HG03469 (cell line): ENCODE data around the gene CTNNA3.

Source experiments
- ATAC-seq: cut with Tn5 transposase; IDR thresholded peaks from one replicate; pipeline ENCODE4 v1.9.1; 2021; ENCODE audit warnings: mild to moderate bottlenecking, moderate library complexity, moderate number of reproducible peaks; ENCODE audit not compliant: unreplicated experiment

CTNNA3 gene

GRCh38 chr10:66892871-66893270 lies 803.1 kb downstream of the CTNNA3 start:
- ATAC-seq: no peak

GRCh38 chr10:66888237-66888636 lies 807.8 kb downstream of the CTNNA3 start:
- ATAC-seq: no peak

- ATAC-seq: no peak
These were observed 809.1 kb downstream of the CTNNA3 start for GRCh38 chr10:66886848-66887247.

- no peak for ATAC-seq
These were observed 813.7 kb downstream of the CTNNA3 start for GRCh38 chr10:66882271-66882670.

GRCh38 chr10:66881814-66882213 lies 814.2 kb downstream of the CTNNA3 start:
- no peak for ATAC-seq

GRCh38 chr10:66880826-66881225 lies 815.2 kb downstream of the CTNNA3 start:
- no peak for ATAC-seq

- no peak for ATAC-seq
These were observed 815.7 kb downstream of the CTNNA3 start for GRCh38 chr10:66880292-66880691.

GRCh38 chr10:66877361-66877760 lies 818.6 kb downstream of the CTNNA3 start:
- no peak for ATAC-seq

- ATAC-seq: no peak
These were observed 826.4 kb downstream of the CTNNA3 start for GRCh38 chr10:66869635-66870034.

GRCh38 chr10:66862687-66863258 lies 833.2 kb downstream of the CTNNA3 start:
- ATAC-seq: no peak

- no peak for ATAC-seq
These were observed 835.5 kb downstream of the CTNNA3 start for GRCh38 chr10:66860376-66860945.

- ATAC-seq: no peak
These were observed 843.2 kb downstream of the CTNNA3 start for GRCh38 chr10:66852811-66853210.

- ATAC-seq: no peak
These were observed 847.1 kb downstream of the CTNNA3 start for GRCh38 chr10:66848856-66849255.

GRCh38 chr10:66844176-66844942 lies 851.6 kb downstream of the CTNNA3 start:
- no peak for ATAC-seq

- ATAC-seq: no peak
These were observed 852.6 kb downstream of the CTNNA3 start for GRCh38 chr10:66843396-66843795.

- ATAC-seq: no peak
These were observed 853.1 kb downstream of the CTNNA3 start for GRCh38 chr10:66842867-66843266.

- ATAC-seq: no peak
These were observed 853.6 kb downstream of the CTNNA3 start for GRCh38 chr10:66842371-66842770.

GRCh38 chr10:66838656-66839055 lies 857.3 kb downstream of the CTNNA3 start:
- no peak for ATAC-seq

GRCh38 chr10:66837990-66838389 lies 858.0 kb downstream of the CTNNA3 start:
- ATAC-seq: no peak

GRCh38 chr10:66837335-66837734 lies 858.7 kb downstream of the CTNNA3 start:
- ATAC-seq: no peak

GRCh38 chr10:66836771-66837170 lies 859.2 kb downstream of the CTNNA3 start:
- no peak for ATAC-seq

- ATAC-seq: no peak
These were observed 859.9 kb downstream of the CTNNA3 start for GRCh38 chr10:66836057-66836456.
